Suprapubic skin (tissue), 4 donors: Measurements from ENCODE around the gene KLK2. TPM values are rescaled to one million over a fixed set of nuclear protein-coding genes. Genes with fewer than 3 reads are reported as not detected.
A peak's percentile ranks its signal among the peaks of the same experiment; 100 is the strongest.
"Not testable (repeated sequence)": the region's sequence is repeated elsewhere in the genome, so short reads cannot be mapped to it uniquely, and the experiment has no call there.

Experiments
- DNase-seq, 2 donors: peaks; one replicate each; pipeline ENCODE4 v3.0.0-alpha.2; 2019; ENCODE audit warnings: low spot score in 2 of 2
- H3K27ac ChIP-seq: fragments of 200-600 bp; sonication (generic); one replicate; pipeline ENCODE4 v1.5.1; 2019
- H3K27me3 ChIP-seq: fragments of 200-600 bp; sonication (generic); one replicate; pipeline ENCODE4 v1.5.1; 2019
- H3K36me3 ChIP-seq: fragments of 200-600 bp; sonication (generic); one replicate; pipeline ENCODE4 v1.5.1; 2019
- H3K4me1 ChIP-seq: fragments of 200-600 bp; sonication (generic); one replicate; pipeline ENCODE4 v1.5.1; 2019
- H3K4me3 ChIP-seq: fragments of 200-600 bp; sonication (generic); one replicate; pipeline ENCODE4 v1.5.1; 2019; ENCODE audit warnings: mild to moderate bottlenecking
- H3K9me3 ChIP-seq: fragments of 200-600 bp; sonication (generic); one replicate; pipeline ENCODE4 v1.5.1; 2019
- EP300 ChIP-seq: sonication (generic); formaldehyde crosslinking; IDR thresholded peaks from one replicate; pipeline ENCODE4 v1.6.1; 2017; ENCODE audit warnings: antibody characterized with exemption
- POLR2A ChIP-seq, 2 donors: fragments of 450-650 bp; IDR thresholded peaks; one replicate each; pipeline ENCODE4 v1.6.1; 2017; ENCODE audit warnings: antibody characterized with exemption in 2 of 2, mild to moderate bottlenecking in 2 of 2, moderate library complexity in 2 of 2
- POLR2AphosphoS5 ChIP-seq, 3 donors: sonication (generic); formaldehyde crosslinking; IDR thresholded peaks; one replicate each; pipeline ENCODE4 v1.6.1; 2017; ENCODE audit warnings: antibody characterized with exemption in 3 of 3
- WGBS: methylation state at CpG from one replicate; pipeline ENCODE4 v1.1.5; 2018; 5-methylcytosine and 5-hydroxymethylcytosine counted together
- total RNA-seq, 4 donors: library from RNA; depleted of rRNA; stranded (reverse); fragments of >200 nt; gene quantifications; one replicate each; pipeline ENCODE4 v1.1.0, GENCODE V29; 2016
- TF ChIP-seq, protein P1 (sequence below), 2 donors: fragments of 200-600 bp in 1 of 2; fragments of 450-650 bp in 1 of 2; sonication (generic) in 1 of 2; IDR thresholded peaks; one replicate each; pipeline ENCODE4 v1.5.1; 2016 to 2019; ENCODE audit warnings: antibody characterized with exemption in 2 of 2, mild to moderate bottlenecking in 1 of 2, moderate library complexity in 1 of 2

Gene KLK2
- total RNA-seq, 4 donors from 2014 or later = not detected

DNA sequence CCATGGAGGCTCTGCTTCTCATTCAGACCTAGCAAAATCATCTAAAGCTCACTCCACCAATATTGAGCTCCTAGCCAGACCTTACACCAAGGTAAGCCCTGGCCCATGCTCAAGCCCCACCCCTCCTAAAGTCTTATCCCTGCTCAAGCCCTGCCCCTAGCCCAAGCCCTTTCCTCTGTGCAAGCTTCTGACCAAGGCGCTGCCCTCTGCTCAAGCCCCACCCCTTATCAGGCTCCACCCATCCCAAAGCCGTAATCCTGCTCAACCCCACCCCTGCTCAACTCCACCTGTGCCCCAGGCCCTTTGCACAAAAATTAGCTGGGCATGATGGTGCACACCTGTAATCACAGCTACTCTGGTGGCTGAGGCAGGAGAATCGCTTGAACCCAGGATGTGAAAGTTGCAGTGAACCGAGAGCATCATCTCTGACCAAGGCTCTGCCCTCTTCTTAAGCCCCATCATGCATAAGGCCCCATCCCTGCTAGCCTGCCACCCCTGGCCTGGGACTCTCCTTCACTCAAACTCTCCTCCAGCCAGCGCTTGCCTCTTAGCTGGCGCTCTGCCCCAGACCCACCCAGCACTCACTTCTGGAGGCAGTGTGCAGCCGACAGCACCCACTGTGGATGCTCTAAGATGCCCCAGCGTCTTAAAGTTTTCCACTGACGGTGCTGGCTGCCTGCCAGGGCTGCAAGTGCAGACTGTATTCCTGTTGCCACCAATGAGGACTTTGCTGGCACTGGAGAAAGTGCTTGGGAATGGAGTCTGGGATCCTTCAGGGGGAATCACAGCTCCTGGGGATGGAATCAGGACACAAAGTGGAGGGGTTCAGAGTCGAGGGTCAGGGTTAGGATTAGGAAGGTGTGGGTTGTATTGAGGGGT, 21.5 kb downstream of the KLK2 start:
- Histone ChIP-seq H3K27ac (no peak overlapping the region), H3K4me1 (no peaks in the 10 kb centered on the region), H3K27me3 (peaks cover 7% of the 10 kb centered on the region), H3K4me3 (no peak overlapping the region), H3K9me3 (no peaks in the 10 kb centered on the region), H3K36me3 (no peaks in the 10 kb centered on the region)
- TF ChIP-seq, protein P1, sequence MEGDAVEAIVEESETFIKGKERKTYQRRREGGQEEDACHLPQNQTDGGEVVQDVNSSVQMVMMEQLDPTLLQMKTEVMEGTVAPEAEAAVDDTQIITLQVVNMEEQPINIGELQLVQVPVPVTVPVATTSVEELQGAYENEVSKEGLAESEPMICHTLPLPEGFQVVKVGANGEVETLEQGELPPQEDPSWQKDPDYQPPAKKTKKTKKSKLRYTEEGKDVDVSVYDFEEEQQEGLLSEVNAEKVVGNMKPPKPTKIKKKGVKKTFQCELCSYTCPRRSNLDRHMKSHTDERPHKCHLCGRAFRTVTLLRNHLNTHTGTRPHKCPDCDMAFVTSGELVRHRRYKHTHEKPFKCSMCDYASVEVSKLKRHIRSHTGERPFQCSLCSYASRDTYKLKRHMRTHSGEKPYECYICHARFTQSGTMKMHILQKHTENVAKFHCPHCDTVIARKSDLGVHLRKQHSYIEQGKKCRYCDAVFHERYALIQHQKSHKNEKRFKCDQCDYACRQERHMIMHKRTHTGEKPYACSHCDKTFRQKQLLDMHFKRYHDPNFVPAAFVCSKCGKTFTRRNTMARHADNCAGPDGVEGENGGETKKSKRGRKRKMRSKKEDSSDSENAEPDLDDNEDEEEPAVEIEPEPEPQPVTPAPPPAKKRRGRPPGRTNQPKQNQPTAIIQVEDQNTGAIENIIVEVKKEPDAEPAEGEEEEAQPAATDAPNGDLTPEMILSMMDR (IDR thresholded peaks at IDR 0.05) = no peak
- TF ChIP-seq EP300 (no peak), POLR2AphosphoS5 (IDR thresholded peaks at IDR 0.05) (no peak), POLR2A (IDR thresholded peaks at IDR 0.05) (no peak)
- WGBS = 61% methylated on average over 10 of the region's 10 CpGs
- no peak for DNase-seq

DNA sequence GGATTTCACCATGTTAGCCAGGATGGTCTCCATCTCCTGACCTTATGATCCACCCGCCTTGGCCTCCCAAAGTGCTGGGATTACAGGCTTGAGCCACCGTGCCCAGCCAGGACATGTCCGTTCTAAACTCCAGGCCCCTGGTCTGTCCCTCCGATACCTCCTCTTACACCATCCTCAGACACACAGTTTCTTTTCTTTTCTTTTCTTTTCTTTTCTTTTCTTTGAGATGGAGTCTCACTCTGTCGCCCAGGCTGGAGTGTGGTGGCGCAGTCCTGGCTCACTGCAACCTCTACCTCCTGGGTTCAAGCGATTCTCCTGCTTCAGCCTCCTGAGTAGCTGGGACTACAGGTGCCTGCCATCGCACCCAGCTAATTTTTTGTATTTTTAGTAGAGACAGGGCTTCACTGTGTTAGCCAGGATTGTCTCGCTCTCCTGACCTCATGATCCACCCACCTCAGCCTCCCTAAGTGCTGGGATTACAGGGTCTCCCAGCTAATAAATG, 22.9 kb downstream of the KLK2 start:
- H3K27me3 ChIP-seq = peaks cover 12% of the 10 kb centered on the region
- not testable (repeated sequence) for H3K27ac ChIP-seq, H3K36me3 ChIP-seq, H3K4me3 ChIP-seq, H3K4me1 ChIP-seq, DNase-seq, H3K9me3 ChIP-seq
- 91% methylated on average over 9 of the region's 9 CpGs for WGBS

DNA sequence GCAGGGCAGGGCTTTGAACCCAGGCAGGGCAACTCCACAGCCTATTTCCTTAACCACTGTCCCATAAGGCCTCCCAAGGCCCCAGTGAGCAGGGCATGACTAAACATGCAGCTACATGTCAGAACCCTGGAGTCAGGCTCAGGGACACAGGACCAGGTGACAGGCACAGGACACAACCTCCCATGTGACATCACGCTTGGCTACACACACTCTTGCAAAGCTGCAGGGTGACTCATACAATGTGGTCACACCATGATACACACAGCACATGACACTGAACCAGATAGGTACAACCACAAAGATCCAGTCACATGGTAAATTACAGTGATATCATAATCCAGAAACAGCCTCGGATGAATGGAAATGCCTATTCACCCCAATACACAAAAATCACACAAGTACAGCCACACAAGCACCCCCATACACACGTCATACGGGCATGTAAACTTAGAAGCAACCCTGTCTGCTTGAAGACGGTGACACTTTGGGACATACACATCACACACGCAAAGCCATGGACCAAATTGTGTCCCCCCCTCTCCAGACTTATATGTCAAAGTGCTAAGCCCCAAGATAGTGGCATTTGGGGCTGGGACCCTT, 23.5 kb downstream of the KLK2 start:
- Histone ChIP-seq H3K4me1 (no peaks in the 10 kb centered on the region), H3K36me3 (no peaks in the 10 kb centered on the region), H3K27me3 (peaks cover 15% of the 10 kb centered on the region), H3K4me3 (no peak overlapping the region), H3K27ac (no peak overlapping the region), H3K9me3 (no peaks in the 10 kb centered on the region)
- WGBS = 78% methylated on average over 6 of the region's 6 CpGs
- TF ChIP-seq POLR2AphosphoS5 (IDR thresholded peaks at IDR 0.05) = peak in 1 of 3 donors; percentile 37
- TF ChIP-seq, protein P1 (IDR thresholded peaks at IDR 0.05) = no peak
- DNase-seq = no peak

DNA sequence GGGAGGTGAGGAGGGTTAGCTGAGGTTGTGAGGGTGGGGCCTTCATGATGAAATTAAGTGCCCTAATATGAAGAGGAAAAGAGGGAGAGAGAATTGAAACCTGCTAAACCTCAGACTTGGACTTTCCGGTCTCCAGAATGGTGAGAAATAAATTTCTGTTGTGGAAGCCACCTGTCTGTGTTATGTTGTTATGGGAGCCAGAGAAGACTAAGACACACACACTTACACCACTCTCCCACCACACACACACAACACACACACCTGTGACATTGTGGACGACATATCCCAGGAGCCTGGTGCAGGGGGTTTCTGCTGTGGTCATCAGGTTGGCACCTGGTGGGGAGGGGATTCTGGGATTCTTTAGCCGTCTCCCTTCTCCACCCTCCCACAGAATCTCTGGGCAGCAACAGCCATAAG, 24.0 kb downstream of the KLK2 start:
- no peaks in the 10 kb centered on the region for H3K4me1 ChIP-seq
- DNase-seq = no peak
- WGBS = 49% methylated on average over 3 of the region's 3 CpGs
- H3K27me3 ChIP-seq = peaks cover 15% of the 10 kb centered on the region
- H3K4me3 ChIP-seq = no peak overlapping the region
- H3K9me3 ChIP-seq = no peaks in the 10 kb centered on the region
- H3K27ac ChIP-seq = no peak overlapping the region
- TF ChIP-seq, protein P1 (IDR thresholded peaks at IDR 0.05) = no peak
- TF ChIP-seq POLR2A (IDR thresholded peaks at IDR 0.05) (no peak), EP300 (no peak), POLR2AphosphoS5 (IDR thresholded peaks at IDR 0.05) (no peak)
- no peaks in the 10 kb centered on the region for H3K36me3 ChIP-seq

DNA sequence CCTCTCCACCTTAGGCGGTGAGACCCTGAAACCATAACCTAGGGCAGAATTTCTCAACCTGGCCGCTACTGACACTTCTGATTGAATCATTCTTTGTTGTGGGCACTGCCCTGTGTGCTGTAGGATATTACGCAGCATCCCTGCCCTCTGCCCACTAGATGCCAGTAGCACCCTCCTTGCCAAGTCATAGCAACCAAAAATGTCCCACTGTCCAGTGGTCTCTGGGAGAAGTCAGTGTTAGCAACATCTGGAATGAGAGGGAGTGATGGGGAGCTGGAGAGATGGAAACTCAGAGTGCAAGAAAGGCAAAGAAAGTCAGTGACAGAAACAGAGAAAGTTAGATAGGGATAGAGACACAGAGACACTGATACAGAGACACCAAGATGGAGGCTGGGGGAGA, 24.4 kb downstream of the KLK2 start:
- Histone ChIP-seq H3K9me3 (no peaks in the 10 kb centered on the region), H3K27ac (no peak overlapping the region), H3K27me3 (peaks cover 15% of the 10 kb centered on the region), H3K4me3 (no peak overlapping the region), H3K4me1 (no peaks in the 10 kb centered on the region), H3K36me3 (no peaks in the 10 kb centered on the region)
- DNase-seq = no peak
- WGBS = 85% methylated on average over 3 of the region's 3 CpGs
- TF ChIP-seq POLR2A (IDR thresholded peaks at IDR 0.05) = no peak
- no peak for TF ChIP-seq POLR2AphosphoS5 (IDR thresholded peaks at IDR 0.05)
- TF ChIP-seq, protein P1 (IDR thresholded peaks at IDR 0.05) = no peak
- no peak for TF ChIP-seq EP300
